ENCODE results near the gene NGFR. TPM values are rescaled to one million over a fixed set of nuclear protein-coding genes. Genes with fewer than 3 reads are reported as not detected.

The NGFR gene
- total RNA-seq, 2 donors from 2014 or later, result 13.9 to 22.5 TPM

DNA sequence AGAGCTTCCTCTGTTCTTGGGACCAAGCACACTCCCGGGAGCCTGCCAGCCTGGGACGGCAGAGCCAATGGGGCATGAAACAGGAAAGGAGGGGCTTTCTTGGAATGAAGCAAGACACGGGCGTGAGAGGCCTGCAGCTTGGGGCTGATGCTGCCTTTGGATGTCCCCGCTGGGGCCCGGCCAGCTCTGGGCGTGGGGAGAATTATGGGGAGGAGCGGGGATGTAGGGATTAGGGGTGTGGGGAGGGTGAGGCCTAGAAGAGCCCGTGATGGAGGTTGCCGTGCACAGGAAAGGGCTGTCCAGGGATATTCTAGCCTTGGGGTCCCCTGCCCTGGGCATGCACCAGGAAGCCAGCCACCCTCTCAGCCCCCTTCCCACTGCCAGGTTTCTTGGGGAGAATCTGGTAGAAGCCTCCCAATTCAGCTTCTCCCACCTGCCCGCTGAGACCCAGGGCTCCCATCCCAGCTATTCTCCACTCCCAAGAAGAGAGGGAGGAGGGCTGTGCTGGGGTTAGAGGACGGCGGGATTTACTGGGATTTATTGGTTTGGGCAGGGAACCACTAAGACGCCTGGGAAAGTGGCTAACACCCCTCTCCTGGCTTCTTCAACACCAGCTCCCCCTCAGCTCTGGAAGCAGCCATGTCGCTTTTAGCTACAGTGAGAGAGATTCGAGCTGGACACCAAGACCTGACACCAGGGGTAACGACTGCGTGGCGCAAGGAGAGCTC lies 60.6 kb downstream of the NGFR start:
- no peak overlapping the region for H3K27ac ChIP-seq
- TF ChIP-seq, protein P1, sequence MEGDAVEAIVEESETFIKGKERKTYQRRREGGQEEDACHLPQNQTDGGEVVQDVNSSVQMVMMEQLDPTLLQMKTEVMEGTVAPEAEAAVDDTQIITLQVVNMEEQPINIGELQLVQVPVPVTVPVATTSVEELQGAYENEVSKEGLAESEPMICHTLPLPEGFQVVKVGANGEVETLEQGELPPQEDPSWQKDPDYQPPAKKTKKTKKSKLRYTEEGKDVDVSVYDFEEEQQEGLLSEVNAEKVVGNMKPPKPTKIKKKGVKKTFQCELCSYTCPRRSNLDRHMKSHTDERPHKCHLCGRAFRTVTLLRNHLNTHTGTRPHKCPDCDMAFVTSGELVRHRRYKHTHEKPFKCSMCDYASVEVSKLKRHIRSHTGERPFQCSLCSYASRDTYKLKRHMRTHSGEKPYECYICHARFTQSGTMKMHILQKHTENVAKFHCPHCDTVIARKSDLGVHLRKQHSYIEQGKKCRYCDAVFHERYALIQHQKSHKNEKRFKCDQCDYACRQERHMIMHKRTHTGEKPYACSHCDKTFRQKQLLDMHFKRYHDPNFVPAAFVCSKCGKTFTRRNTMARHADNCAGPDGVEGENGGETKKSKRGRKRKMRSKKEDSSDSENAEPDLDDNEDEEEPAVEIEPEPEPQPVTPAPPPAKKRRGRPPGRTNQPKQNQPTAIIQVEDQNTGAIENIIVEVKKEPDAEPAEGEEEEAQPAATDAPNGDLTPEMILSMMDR (IDR thresholded peaks at IDR 0.05), result no peak

DNA sequence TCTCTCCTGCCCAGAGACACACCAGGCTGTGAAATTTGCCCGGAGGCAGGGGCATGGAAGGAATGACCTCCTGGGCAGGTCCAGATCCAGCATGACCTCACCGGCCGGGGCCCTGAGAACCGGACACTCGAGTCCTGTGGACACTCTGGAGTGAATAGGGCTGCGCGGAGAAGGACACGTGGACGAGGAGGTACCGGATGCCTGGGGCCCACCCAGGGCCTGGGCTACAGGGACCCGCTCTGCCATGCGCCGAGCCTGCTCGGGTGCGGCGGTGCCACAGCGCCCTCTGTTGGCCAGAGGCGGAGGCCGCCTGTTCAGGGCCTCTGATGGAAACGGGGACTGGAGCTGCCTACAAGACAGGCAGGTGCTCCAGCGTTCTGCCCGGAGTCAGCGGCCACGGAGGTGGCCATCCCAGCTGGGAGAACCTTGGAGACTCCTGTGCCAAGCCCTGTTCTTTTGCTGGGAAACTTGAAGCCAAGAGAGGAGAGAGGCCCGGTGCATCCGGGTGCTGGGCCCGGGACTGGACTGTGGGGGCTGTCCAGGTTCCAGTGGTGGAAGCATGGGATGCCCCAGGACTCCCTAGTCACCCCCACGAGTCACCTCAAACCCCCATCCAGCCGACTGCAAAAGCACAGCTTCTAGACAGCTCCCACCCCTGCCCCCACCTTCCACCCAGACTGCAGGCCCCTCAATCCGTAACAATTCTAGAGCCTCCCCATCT lies 61.3 kb downstream of the NGFR start:
- DNase-seq (ENCODE audit: low spot score) (no peak), ATAC-seq (ENCODE audit: insufficient number of reproducible peaks, low FRiP score, low read depth) (peak; percentile 34)
- Histone ChIP-seq H3K4me3 (peak overlapping the region; percentile 4), H3K27ac (no peak overlapping the region), H3K4me1 (ENCODE audit: control insufficient read depth in 1 of 2, low read depth in 2 of 2) (peaks cover 0 to 6% of the 10 kb centered on the region in 2 donors), H3K36me3 (no peaks in the 10 kb centered on the region), H3K9me3 (no peaks in the 10 kb centered on the region), H3K27me3 (replicated peaks; ENCODE audit: insufficient read depth) (no peaks in the 10 kb centered on the region)
- TF ChIP-seq, protein P1 (IDR thresholded peaks at IDR 0.05), result peak; percentile 99

More for the DNA sequence above, 60.6 kb downstream of the NGFR start:
- Histone ChIP-seq H3K4me1 (ENCODE audit: control insufficient read depth in 1 of 2, low read depth in 2 of 2) (peaks cover 0 to 6% of the 10 kb centered on the region in 2 donors), H3K9me3 (no peaks in the 10 kb centered on the region), H3K4me3 (peak overlapping the region; percentile 4), H3K27me3 (replicated peaks; ENCODE audit: insufficient read depth) (no peaks in the 10 kb centered on the region), H3K36me3 (no peaks in the 10 kb centered on the region)
- DNase-seq (ENCODE audit: low spot score) (no peak), ATAC-seq (ENCODE audit: insufficient number of reproducible peaks, low FRiP score, low read depth) (no peak)

DNA sequence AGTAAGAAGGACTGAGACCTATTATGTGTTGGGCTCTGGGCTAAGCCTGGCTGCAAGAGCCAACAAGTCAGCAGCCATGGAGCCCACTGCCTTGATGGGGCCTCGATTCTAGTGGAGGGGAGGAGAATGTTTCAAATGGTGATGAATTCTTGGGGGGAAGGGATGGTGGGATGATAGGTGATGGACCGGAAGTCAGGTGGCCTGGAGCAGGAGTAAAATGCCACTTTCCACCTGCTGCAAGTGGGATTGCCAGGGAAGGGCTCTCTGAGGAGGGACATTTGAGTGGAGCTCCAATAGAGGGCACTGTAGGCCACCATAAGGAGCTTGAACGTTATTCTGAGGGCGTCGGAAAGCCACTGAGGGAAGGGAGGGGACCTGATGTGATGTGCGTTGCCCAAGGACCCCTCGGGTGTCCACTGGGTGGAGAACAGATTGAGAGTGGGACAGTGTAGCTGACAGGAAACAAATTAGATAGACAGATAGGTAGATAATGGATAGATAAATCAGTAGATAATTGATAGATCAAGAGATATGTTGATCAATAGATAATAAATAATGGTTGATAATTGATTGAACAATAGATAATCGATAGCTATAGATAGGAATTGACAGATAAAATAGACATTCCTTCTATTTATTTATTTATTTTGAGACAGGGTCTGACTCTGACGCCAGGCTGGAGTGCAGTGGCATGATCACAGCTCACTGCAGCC lies 62.4 kb downstream of the NGFR start:
- TF ChIP-seq, protein P1 (IDR thresholded peaks at IDR 0.05), result peak; percentile 49
- ATAC-seq (ENCODE audit: insufficient number of reproducible peaks, low FRiP score, low read depth), result no peak
- no peaks in the 10 kb centered on the region for H3K27me3 ChIP-seq (replicated peaks; ENCODE audit: insufficient read depth)
- no peaks in the 10 kb centered on the region for H3K9me3 ChIP-seq
- H3K36me3 ChIP-seq, result no peaks in the 10 kb centered on the region
- no peak for DNase-seq (ENCODE audit: low spot score)
- H3K4me3 ChIP-seq, result no peak overlapping the region
- H3K4me1 ChIP-seq (ENCODE audit: control insufficient read depth in 1 of 2, low read depth in 2 of 2), result peaks cover 0 to 6% of the 10 kb centered on the region in 2 donors
- H3K27ac ChIP-seq, result no peak overlapping the region

Other genes starting within 250 kb of the NGFR start
- gene ZNF652, start 133.0 kb upstream of the NGFR start, total RNA-seq, result 10 to 100 TPM; 36.1 to 40.0 TPM
- gene PHB1, start 80.4 kb upstream of the NGFR start, total RNA-seq, result 10 to 100 TPM; 34.4 to 55.6 TPM
- 100 to 1,000 TPM in 1 of 2 donors, 10 to 100 TPM in 1; 61.7 to 131 TPM for gene NXPH3, start 80.6 kb downstream of the NGFR start, total RNA-seq
- gene SPOP, start 182.8 kb downstream of the NGFR start, total RNA-seq, result 100 to 1,000 TPM in 1 of 2 donors, 10 to 100 TPM in 1; 97.7 to 123 TPM
- gene SLC35B1, start 212.7 kb downstream of the NGFR start, total RNA-seq, result 10 to 100 TPM; 30.9 to 86.6 TPM

All from thoracic aorta (tissue), 2 donors.